Liver (tissue), 9 donors: Measurements from ENCODE around the gene C10orf62. TPM values are rescaled to one million over a fixed set of nuclear protein-coding genes. Genes with fewer than 3 reads are reported as not detected.

Experiments
- DNase-seq: peaks from one replicate; pipeline ENCODE4 v3.0.0-alpha.2; 2017; ENCODE audit warnings: low spot score
- H3K27ac ChIP-seq, 2 donors: one replicate each; pipeline ENCODE4 v1.7.0; 2013; ENCODE audit warnings: inconsistent platforms in 2 of 2, low read length in 2 of 2, control low read depth in 1 of 2, low read depth in 1 of 2, mild to moderate bottlenecking in 1 of 2
- H3K27me3 ChIP-seq, 4 donors: one replicate each; pipeline versions ENCODE4 v1.6.1 to v1.7.0; 2013; ENCODE audit warnings: low read length in 3 of 4, inconsistent platforms in 1 of 4, mild to moderate bottlenecking in 1 of 4, moderate library complexity in 1 of 4; ENCODE audit not compliant: control insufficient read depth in 4 of 4, insufficient read depth in 4 of 4
- H3K36me3 ChIP-seq, 4 donors: one replicate each; pipeline versions ENCODE4 v1.6.1 to v1.7.0; 2013; ENCODE audit warnings: low read length in 3 of 4, mild to moderate bottlenecking in 3 of 4, low read depth in 1 of 4, moderate library complexity in 1 of 4; ENCODE audit not compliant: control insufficient read depth in 4 of 4, insufficient read depth in 3 of 4
- H3K4me1 ChIP-seq, 4 donors: one replicate each; pipeline versions ENCODE4 v1.6.1 to v1.7.0; 2013; ENCODE audit warnings: low read length in 3 of 4, mild to moderate bottlenecking in 3 of 4, moderate library complexity in 1 of 4; ENCODE audit not compliant: control insufficient read depth in 4 of 4, insufficient read depth in 4 of 4
- H3K4me3 ChIP-seq, 3 donors: one replicate each; pipeline versions ENCODE4 v1.6.1 to v1.7.0; 2013; ENCODE audit warnings: low read length in 3 of 3, control low read depth in 1 of 3, low read depth in 1 of 3, mild to moderate bottlenecking in 1 of 3
- H3K9ac ChIP-seq, 2 donors: one replicate each; pipeline ENCODE4 v1.7.0; 2013; ENCODE audit warnings: low read length in 2 of 2, mild to moderate bottlenecking in 2 of 2, moderate library complexity in 2 of 2, control low read depth in 1 of 2, low read depth in 1 of 2
- H3K9me3 ChIP-seq, 4 donors: one replicate each; pipeline versions ENCODE4 v1.6.1 to v1.7.0; 2013; ENCODE audit warnings: low read length in 3 of 4; ENCODE audit not compliant: control insufficient read depth in 4 of 4
- EGR1 ChIP-seq, 2 donors: IDR thresholded peaks; 2 replicates each; pipeline ENCODE4 v1.6.1; 2016 to 2018; ENCODE audit warnings: antibody characterized with exemption in 2 of 2, low read depth in 2 of 2
- FOXA1 ChIP-seq: IDR thresholded peaks from 2 replicates; pipeline ENCODE4 v1.6.1; 2016; ENCODE audit warnings: antibody characterized with exemption
- FOXA2 ChIP-seq: IDR thresholded peaks from 2 replicates; pipeline ENCODE4 v1.6.1; 2016; ENCODE audit warnings: antibody characterized with exemption
- GABPA ChIP-seq, 2 donors: IDR thresholded peaks in 1 of 2; conservative IDR thresholded peaks in 1 of 2; 2 replicates each; pipeline ENCODE4 v1.6.1; 2016; ENCODE audit warnings: antibody characterized with exemption in 2 of 2, mild to moderate bottlenecking in 1 of 2, moderate library complexity in 1 of 2
- HNF4A ChIP-seq, 2 donors: conservative IDR thresholded peaks; 2 replicates each; pipeline ENCODE4 v1.6.1; 2016; ENCODE audit warnings: antibody characterized with exemption in 2 of 2, mild to moderate bottlenecking in 2 of 2
- HNF4G ChIP-seq: IDR thresholded peaks from 2 replicates; pipeline ENCODE4 v1.6.1; 2016; ENCODE audit warnings: antibody characterized with exemption
- JUND ChIP-seq, 2 donors: IDR thresholded peaks; 2 replicates each; pipeline ENCODE4 v1.6.1; 2016; ENCODE audit warnings: antibody characterized with exemption in 2 of 2
- MAX ChIP-seq: IDR thresholded peaks from 2 replicates; pipeline ENCODE4 v1.6.1; 2016; ENCODE audit warnings: antibody characterized with exemption
- NR2F2 ChIP-seq: IDR thresholded peaks from 2 replicates; pipeline ENCODE4 v1.6.1; 2016; ENCODE audit warnings: antibody characterized with exemption
- RAD21 ChIP-seq, 2 donors: IDR thresholded peaks; 2 replicates each; pipeline ENCODE4 v1.6.1; 2016; ENCODE audit warnings: antibody characterized with exemption in 2 of 2, mild to moderate bottlenecking in 2 of 2
- RXRA ChIP-seq, 2 donors: IDR thresholded peaks; 2 replicates each; pipeline ENCODE4 v1.6.1; 2017 to 2018; ENCODE audit warnings: antibody characterized with exemption in 2 of 2, mild to moderate bottlenecking in 1 of 2
- SP1 ChIP-seq: IDR thresholded peaks from 2 replicates; pipeline ENCODE4 v1.6.1; 2018; ENCODE audit warnings: antibody characterized with exemption, mild to moderate bottlenecking
- TAF1 ChIP-seq: conservative IDR thresholded peaks from 2 replicates; pipeline ENCODE4 v1.6.1; 2016; ENCODE audit warnings: antibody characterized with exemption, mild to moderate bottlenecking
- YY1 ChIP-seq: IDR thresholded peaks from 2 replicates; pipeline ENCODE4 v1.6.1; 2016; ENCODE audit warnings: antibody characterized with exemption, mild to moderate bottlenecking
- WGBS: extraction: QIAGEN DNeasy Blood & Tissue Kit; methylation state at CpG from one replicate; pipeline ENCODE4 v1.1.7; 2013; 5-methylcytosine and 5-hydroxymethylcytosine counted together
- polyA plus RNA-seq, 2 donors: library from polyadenylated mRNA; stranded (reverse) in 1 of 2; unstranded in 1 of 2; fragments of 200-250 nt in 1 of 2; fragments of >200 nt in 1 of 2; fragmentation: Nextera tagmentation in 1 of 2; extraction: Ambion mirVana in 1 of 2; gene quantifications; one replicate each; pipeline versions ENCODE4 v1.2.1 to v1.2.3, GENCODE V29; 2013 to 2015
- total RNA-seq, 2 donors: library from RNA; depleted of rRNA; stranded (reverse); fragments of >200 nt; gene quantifications; one replicate each; pipeline ENCODE4 v1.2.3, GENCODE V29; 2014
- TF ChIP-seq, protein P1 (sequence below): IDR thresholded peaks from 2 replicates; pipeline ENCODE4 v1.6.1; 2016; ENCODE audit warnings: antibody characterized with exemption
- TF ChIP-seq, protein P2 (sequence below): IDR thresholded peaks from 2 replicates; pipeline ENCODE4 v1.6.1; 2016; ENCODE audit warnings: antibody characterized with exemption, mild to moderate bottlenecking
- TF ChIP-seq, protein P3 (sequence below): IDR thresholded peaks from 2 replicates; pipeline ENCODE4 v1.6.1; 2016; ENCODE audit warnings: antibody characterized with exemption
- TF ChIP-seq, protein P4 (sequence below): fragments of 150-350 bp; IDR thresholded peaks from 2 replicates; pipeline ENCODE4 v1.5.1; 2017; ENCODE audit warnings: improper control_type of control experiment, low read depth, low read length; ENCODE audit not compliant: missing input control
- donor health status: healthy.
- donor health status: healthy.
- donor health status: healthy.
- donor health status: healthy.
- donor health status: healthy.

Gene C10orf62
- total and polyA plus RNA-seq, 4 donors = 0.16 to 3.0 (median 0.41) TPM

GRCh38 chr10:97593421-97593820 is 3.9 kb downstream of the C10orf62 start:
- H3K4me3 ChIP-seq = no peak overlapping the region
- TF ChIP-seq, protein P1, sequence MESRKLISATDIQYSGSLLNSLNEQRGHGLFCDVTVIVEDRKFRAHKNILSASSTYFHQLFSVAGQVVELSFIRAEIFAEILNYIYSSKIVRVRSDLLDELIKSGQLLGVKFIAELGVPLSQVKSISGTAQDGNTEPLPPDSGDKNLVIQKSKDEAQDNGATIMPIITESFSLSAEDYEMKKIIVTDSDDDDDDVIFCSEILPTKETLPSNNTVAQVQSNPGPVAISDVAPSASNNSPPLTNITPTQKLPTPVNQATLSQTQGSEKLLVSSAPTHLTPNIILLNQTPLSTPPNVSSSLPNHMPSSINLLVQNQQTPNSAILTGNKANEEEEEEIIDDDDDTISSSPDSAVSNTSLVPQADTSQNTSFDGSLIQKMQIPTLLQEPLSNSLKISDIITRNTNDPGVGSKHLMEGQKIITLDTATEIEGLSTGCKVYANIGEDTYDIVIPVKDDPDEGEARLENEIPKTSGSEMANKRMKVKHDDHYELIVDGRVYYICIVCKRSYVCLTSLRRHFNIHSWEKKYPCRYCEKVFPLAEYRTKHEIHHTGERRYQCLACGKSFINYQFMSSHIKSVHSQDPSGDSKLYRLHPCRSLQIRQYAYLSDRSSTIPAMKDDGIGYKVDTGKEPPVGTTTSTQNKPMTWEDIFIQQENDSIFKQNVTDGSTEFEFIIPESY = no peak
- TF ChIP-seq EGR1 (IDR thresholded peaks at IDR 0.05; ENCODE audit: low read depth in 2 of 2) = no peak
- H3K4me1 ChIP-seq = peaks cover 6 to 27% (median 15%) of the 10 kb centered on the region in 4 donors
- no peak overlapping the region for H3K27ac ChIP-seq
- WGBS = 90% methylated on average over 4 of the region's 4 CpGs
- H3K27me3 ChIP-seq = no peaks in the 10 kb centered on the region
- H3K36me3 ChIP-seq = no peaks in the 10 kb centered on the region
- no peak for DNase-seq
- H3K9me3 ChIP-seq = no peaks in the 10 kb centered on the region
- no peak overlapping the region for H3K9ac ChIP-seq

GRCh38 chr10:97596101-97597082 is 6.9 kb downstream of the C10orf62 start:
- H3K4me1 ChIP-seq = peaks cover 3 to 11% (median 9%) of the 10 kb centered on the region in 4 donors
- TF ChIP-seq GABPA (IDR thresholded peaks at IDR 0.05 in 1 of 2, conservative IDR thresholded peaks at IDR 0.05 in 1 of 2) = no peak
- peak in 1 of 2 donors; percentile 22 for TF ChIP-seq RAD21 (IDR thresholded peaks at IDR 0.05)
- TF ChIP-seq EGR1 (IDR thresholded peaks at IDR 0.05; ENCODE audit: low read depth in 2 of 2) = peak in 1 of 2 donors; percentile 3
- TF ChIP-seq FOXA1 = no peak
- TF ChIP-seq, protein P2, sequence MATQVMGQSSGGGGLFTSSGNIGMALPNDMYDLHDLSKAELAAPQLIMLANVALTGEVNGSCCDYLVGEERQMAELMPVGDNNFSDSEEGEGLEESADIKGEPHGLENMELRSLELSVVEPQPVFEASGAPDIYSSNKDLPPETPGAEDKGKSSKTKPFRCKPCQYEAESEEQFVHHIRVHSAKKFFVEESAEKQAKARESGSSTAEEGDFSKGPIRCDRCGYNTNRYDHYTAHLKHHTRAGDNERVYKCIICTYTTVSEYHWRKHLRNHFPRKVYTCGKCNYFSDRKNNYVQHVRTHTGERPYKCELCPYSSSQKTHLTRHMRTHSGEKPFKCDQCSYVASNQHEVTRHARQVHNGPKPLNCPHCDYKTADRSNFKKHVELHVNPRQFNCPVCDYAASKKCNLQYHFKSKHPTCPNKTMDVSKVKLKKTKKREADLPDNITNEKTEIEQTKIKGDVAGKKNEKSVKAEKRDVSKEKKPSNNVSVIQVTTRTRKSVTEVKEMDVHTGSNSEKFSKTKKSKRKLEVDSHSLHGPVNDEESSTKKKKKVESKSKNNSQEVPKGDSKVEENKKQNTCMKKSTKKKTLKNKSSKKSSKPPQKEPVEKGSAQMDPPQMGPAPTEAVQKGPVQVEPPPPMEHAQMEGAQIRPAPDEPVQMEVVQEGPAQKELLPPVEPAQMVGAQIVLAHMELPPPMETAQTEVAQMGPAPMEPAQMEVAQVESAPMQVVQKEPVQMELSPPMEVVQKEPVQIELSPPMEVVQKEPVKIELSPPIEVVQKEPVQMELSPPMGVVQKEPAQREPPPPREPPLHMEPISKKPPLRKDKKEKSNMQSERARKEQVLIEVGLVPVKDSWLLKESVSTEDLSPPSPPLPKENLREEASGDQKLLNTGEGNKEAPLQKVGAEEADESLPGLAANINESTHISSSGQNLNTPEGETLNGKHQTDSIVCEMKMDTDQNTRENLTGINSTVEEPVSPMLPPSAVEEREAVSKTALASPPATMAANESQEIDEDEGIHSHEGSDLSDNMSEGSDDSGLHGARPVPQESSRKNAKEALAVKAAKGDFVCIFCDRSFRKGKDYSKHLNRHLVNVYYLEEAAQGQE = peak; percentile 31
- no peak for TF ChIP-seq HNF4G
- peak; percentile 73 to 76 for TF ChIP-seq HNF4A (conservative IDR thresholded peaks at IDR 0.05)
- no peak for TF ChIP-seq TAF1
- peak; percentile 24 for TF ChIP-seq MAX
- TF ChIP-seq RXRA (IDR thresholded peaks at IDR 0.05) = peak; percentile 33 to 36
- no peak for TF ChIP-seq FOXA2
- peak; percentile 96 to 98 for TF ChIP-seq JUND (IDR thresholded peaks at IDR 0.05)
- TF ChIP-seq, protein P3, sequence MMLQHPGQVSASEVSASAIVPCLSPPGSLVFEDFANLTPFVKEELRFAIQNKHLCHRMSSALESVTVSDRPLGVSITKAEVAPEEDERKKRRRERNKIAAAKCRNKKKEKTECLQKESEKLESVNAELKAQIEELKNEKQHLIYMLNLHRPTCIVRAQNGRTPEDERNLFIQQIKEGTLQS = peak; percentile 80
- peak; percentile 75 for TF ChIP-seq SP1
- TF ChIP-seq, protein P1 = no peak
- TF ChIP-seq, protein P4, sequence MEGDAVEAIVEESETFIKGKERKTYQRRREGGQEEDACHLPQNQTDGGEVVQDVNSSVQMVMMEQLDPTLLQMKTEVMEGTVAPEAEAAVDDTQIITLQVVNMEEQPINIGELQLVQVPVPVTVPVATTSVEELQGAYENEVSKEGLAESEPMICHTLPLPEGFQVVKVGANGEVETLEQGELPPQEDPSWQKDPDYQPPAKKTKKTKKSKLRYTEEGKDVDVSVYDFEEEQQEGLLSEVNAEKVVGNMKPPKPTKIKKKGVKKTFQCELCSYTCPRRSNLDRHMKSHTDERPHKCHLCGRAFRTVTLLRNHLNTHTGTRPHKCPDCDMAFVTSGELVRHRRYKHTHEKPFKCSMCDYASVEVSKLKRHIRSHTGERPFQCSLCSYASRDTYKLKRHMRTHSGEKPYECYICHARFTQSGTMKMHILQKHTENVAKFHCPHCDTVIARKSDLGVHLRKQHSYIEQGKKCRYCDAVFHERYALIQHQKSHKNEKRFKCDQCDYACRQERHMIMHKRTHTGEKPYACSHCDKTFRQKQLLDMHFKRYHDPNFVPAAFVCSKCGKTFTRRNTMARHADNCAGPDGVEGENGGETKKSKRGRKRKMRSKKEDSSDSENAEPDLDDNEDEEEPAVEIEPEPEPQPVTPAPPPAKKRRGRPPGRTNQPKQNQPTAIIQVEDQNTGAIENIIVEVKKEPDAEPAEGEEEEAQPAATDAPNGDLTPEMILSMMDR = no peak
- peak; percentile 34 for TF ChIP-seq YY1
- TF ChIP-seq NR2F2 = no peak
- 48% methylated on average over 10 of the region's 10 CpGs for WGBS
- peak overlapping the region; percentile 60 to 66 for H3K27ac ChIP-seq
- H3K9me3 ChIP-seq = no peaks in the 10 kb centered on the region
- no peak overlapping the region for H3K9ac ChIP-seq
- no peaks in the 10 kb centered on the region for H3K27me3 ChIP-seq
- DNase-seq = no peak
- peaks cover 0 to 10% (median 4%) of the 10 kb centered on the region in 4 donors for H3K36me3 ChIP-seq
- H3K4me3 ChIP-seq = no peak overlapping the region
